22Rv1 (cell line): Measurements from ENCODE around the gene GVQW3.

Experiments used
- ZFX ChIP-seq: fragments of 450-650 bp; IDR thresholded peaks from 2 replicates; pipeline ENCODE4 v1.6.1; 2017; ENCODE audit warnings: antibody characterized with exemption, borderline replicate concordance
- TF ChIP-seq, protein P1 (sequence below): fragments of 450-650 bp; IDR thresholded peaks from 2 replicates; pipeline ENCODE4 v1.5.1; 2017; ENCODE audit warnings: mild to moderate bottlenecking

DNA sequence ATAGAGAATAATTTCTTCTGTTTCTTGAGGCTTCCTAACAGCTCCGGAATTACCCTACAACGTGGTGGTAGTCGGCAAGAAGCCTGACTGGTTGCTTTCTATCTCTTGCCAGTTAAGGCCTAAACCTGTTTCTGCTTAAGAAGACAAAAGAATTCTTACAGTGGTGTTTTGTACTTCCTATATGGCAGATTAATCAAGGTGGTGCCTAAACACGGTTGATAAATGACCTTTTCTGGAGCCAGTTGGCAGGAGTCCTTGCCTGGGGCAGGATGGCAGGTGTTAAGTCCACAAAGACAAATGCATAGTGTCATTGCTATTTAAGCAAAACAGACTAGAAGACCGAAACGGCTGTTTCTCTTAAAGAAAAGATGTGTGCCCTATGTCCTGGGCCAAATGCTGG is 9.9 kb downstream of the GVQW3 start:
- TF ChIP-seq, protein P1, sequence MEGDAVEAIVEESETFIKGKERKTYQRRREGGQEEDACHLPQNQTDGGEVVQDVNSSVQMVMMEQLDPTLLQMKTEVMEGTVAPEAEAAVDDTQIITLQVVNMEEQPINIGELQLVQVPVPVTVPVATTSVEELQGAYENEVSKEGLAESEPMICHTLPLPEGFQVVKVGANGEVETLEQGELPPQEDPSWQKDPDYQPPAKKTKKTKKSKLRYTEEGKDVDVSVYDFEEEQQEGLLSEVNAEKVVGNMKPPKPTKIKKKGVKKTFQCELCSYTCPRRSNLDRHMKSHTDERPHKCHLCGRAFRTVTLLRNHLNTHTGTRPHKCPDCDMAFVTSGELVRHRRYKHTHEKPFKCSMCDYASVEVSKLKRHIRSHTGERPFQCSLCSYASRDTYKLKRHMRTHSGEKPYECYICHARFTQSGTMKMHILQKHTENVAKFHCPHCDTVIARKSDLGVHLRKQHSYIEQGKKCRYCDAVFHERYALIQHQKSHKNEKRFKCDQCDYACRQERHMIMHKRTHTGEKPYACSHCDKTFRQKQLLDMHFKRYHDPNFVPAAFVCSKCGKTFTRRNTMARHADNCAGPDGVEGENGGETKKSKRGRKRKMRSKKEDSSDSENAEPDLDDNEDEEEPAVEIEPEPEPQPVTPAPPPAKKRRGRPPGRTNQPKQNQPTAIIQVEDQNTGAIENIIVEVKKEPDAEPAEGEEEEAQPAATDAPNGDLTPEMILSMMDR, result no peak
- no peak for TF ChIP-seq ZFX
